AML-193 (cell line): Measurements from ENCODE around the gene APLN.
A peak's percentile ranks its signal among the peaks of the same experiment; 100 is the strongest.

Experiments
- DNase-seq, 2 experiments: peaks; one replicate each; lab custom pipeline; 2025; lab: John Stamatoyannopoulos, UW

APLN gene, protein sequence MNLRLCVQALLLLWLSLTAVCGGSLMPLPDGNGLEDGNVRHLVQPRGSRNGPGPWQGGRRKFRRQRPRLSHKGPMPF

DNA sequence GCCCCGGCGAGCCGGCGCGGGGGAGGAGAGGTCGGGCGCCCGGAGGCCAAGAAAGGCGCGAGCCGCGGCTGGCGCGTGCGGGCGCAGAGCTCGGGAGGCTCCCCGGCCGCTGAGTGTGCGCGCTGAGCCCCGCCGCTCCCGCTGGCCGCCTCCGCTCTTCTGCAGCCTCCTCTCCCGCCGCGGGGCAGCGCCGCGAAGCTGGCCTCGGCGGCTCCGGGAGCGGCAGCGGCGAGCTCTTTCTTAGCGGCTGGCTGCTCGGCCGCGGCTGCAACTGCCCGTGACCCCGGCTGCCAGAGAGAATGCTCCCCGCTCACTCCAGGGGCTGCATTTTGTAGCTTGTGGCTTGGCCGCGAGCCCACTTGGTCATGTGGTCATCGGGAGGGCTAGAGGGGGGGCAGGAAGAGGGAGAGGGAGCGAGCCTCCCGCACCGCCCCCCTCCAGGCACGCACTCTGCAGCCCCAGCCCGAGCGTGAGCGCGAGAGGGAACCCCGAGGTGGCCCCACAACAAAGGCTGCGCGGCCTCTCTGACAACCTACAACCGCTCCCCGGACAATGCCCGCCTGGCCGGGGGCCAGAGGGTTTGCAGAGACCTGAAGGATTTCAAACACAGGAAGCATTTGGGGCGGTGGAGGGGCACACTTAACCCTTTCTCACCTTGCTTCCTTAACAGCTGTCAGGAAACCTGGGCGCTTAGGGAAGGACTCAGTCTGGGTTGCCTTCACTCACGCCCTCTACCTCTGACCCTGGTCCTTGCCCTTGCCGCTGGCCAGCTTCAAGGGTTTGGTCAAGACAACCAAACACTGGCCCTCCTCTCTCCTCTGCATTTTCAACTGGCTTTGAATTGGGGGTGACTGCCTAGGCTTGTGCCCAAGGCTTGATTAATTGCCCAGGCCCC, at the start of gene APLN:
Gene APLN, minus strand, starts transcription at position 305 of the 895 bp plus-strand sequence. CDS start 326 bp downstream, outside the sequence.
- DNase-seq: no peak

- no peak for DNase-seq
Observed at GRCh38 chrX:129704491-129704890, 49.7 kb upstream of the APLN start.

- DNase-seq: no peak
Observed at GRCh38 chrX:129701624-129702069, 46.9 kb upstream of the APLN start.

DNA sequence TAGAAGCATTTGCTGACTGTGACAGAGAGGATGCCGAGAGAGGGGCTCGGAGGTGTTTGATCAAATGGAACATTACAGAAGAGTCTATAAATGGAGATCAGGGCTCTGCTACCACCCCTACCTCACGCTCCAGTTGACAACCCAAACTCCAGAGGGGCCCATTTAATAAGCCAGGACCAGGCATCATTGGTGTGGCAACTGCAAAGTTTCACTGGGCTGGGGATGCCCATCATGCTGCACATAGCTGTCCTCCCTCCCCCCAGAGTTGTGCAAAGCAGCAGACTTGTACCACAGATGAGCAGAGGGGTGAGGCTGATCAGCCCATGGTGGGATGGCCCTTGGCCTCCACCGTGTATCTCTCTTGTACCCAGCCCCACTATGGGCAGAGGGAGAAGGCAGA, 45.8 kb upstream of the APLN start:
- DNase-seq: no peak

GRCh38 chrX:129698150-129698549, 43.4 kb upstream of the APLN start:
- DNase-seq: no peak

- no peak for DNase-seq
Observed at GRCh38 chrX:129697204-129697829, 42.6 kb upstream of the APLN start.

DNA sequence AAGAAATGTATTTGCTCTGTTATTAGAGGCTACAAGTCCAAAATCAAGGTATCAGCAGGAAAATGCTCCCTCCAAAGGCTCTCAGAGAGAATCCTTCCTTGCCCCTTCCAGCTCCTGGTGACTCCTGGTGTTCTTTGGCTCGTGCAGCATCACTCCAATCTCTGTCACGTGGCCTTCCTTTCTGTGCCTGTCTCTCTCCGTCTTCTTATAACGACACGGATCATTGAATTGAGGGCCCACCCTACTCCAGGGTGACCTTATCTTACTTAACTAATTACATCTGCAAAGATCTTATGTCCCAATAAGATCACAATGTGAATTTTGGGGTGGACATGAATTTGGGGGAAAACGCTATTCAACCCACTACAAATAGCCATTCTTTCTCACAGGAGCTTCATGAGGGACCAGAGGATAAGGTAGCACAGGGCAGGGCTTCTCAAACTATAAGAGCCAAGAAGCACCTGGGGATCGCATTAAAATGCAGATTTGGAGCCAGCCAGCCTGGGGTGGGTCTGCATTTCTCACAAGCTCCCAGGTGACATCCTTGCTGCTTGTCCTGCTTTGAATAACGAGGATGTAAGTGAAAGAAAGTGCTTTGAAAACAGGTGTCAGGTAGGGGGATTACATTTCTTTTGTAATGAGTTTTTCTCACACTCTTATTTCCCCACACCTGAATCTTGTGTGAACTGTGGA, 41.9 kb upstream of the APLN start:
- DNase-seq: no peak

DNA sequence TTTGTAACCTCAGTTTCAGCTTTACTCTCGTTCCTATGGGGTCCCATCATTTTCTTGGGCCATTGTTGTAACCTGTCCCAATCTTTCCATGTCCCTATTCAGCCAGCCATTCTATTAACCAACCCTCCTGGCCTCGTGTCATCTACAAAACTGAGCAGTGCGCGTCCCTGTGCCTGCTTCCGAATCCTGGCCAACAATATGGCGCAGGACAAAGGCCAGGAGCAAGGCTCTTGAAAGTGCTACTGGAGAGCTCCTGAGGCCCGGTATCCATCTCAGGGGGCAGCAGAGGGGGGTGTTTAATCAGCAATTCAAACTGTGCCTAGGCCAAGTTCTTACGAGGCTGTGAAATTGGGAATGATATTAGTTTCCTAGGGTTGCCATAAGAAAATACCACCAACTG, 41.2 kb upstream of the APLN start:
- no peak for DNase-seq

- no peak for DNase-seq
Observed at GRCh38 chrX:129695535-129695934, 40.8 kb upstream of the APLN start.

GRCh38 chrX:129694805-129695204, 40.0 kb upstream of the APLN start:
- no peak for DNase-seq

GRCh38 chrX:129693354-129693753, 38.6 kb upstream of the APLN start:
- no peak for DNase-seq

GRCh38 chrX:129690435-129690834, 35.7 kb upstream of the APLN start:
- no peak for DNase-seq

GRCh38 chrX:129689796-129690195, 35.0 kb upstream of the APLN start:
- DNase-seq: no peak

DNA sequence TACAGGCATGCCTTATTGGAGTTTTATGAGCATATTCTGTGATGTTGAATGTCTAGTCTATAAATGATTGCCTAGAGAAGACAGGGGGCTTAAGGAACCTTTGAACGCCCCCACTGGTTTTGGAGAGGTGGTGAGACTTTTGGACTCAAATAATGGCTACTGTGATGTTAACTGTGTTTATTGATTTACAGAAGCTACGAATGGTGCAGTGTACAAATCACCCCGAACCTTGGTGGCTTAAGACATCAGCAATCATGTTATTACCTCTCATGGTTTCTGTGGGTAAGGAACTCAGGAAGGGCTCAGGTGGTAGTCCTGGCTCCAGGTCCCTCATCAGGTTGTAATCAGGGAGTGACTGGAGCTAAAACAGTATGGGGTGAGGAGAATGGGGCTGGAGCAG, 33.3 kb upstream of the APLN start:
- no peak for DNase-seq

DNA sequence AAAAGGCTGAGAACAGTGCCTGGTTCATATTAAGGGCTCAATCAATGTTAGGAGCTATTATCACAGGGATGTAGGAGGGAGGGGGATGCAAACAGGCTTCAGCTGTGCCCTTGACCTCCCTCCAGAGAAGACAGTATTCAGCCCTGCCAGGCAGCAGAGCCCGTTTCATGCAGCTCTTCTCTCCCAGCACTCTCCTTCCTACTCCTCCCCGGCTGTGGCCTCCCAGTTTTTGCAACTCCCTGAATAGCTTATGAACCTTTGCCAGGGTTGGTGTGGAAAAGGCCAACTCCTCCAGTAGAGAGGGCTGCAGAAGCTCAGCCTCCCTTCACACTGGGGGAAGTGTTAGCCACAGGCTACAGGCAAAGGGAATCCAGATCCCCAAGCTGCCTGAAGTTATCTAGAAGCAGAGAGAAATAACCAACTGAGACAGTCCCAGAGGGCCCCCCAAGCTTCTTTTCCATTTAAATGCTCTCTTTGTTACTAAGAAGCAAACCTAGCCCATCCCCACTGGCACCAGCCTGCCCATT, 31.7 kb upstream of the APLN start:
- no peak for DNase-seq

DNA sequence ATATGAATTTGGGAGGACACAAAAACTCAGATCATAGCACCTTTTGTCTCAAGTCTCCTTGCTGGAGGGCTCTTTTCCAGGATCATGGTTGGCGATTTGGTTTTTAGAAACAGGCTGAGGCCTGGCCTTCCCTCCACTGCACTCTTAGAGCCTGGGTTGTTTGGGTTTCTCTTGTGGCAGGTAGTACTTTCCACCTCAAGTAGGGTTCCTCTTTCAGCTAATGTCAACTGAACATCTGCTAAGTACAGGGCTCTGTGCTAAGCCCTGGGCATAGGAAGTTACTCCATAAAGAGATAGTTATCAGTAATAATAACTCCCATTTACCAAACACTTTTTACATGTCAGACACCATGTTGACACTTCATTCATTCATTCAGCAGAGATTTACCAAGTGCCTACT, 28.2 kb upstream of the APLN start:
- no peak for DNase-seq

DNA sequence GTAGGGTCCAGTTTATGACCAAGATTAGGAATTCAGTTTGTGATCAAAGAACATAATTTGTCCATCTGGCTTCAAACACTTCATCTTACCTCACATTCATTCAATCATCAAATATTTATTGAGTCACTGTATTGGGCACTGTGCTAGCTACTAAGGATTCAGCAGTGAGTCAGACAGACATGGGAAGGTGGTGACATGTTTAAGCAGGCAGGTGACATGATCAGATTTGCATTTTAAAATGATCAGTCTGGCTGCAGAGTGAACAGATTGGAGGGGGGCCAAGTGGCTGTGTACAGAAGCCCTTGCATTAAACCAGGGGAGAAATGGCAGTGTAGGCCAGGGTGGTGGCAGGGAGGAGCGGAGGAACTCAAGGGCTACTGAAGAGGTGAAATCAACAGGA, 25.1 kb upstream of the APLN start:
- DNase-seq: no peak

GRCh38 chrX:129678614-129679195, 23.9 kb upstream of the APLN start:
- DNase-seq: peak in 1 of 2 experiments; percentile 27

DNA sequence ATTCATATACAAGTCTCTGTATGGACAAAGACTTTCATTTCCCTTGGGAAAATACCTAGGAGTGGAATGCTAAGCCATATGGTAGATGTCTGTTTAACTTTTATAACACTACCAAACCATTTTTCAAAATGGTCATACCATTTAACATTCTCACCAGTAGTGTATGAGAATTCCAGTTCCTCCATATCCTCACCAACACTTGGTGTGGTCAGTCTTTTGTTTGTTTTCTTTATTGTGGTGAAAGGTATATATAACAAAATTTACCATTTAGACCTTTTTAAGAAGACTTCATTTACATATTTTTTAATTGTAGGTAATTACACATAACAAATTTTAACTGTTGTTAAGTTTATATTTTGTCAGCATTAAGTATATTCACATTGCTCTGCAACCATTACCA, 12.7 kb upstream of the APLN start:
- no peak for DNase-seq

- DNase-seq: no peak
Observed at GRCh38 chrX:129665916-129666644, 11.3 kb upstream of the APLN start.

DNA sequence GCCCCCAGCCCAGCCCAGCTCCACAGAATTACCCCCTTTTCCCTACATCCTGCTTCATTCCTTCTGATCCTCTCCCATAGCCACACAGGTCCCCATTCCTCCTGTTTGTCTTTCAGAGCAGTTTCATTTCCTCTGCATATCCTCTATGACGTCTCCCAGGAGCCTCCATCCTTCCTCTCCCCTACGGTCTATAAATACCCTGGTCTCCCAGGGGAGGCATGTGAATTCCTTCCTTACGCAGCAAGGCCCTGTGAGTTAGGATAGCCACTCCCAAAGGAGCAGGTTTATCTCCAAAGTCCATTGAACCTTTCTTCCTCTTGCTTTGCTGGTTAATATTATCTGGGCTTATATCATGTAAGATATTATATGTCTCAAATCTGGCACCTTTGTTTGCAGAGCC, 8.4 kb upstream of the APLN start:
- DNase-seq: no peak
